GM21619 (cell line): ENCODE measurements around the gene NHP2.
A peak's percentile ranks its signal among the peaks of the same experiment; 100 is the strongest.

Experiments
- ATAC-seq: cut with Tn5 transposase; IDR thresholded peaks from one replicate; pipeline ENCODE4 v1.9.1; 2021; ENCODE audit not compliant: unreplicated experiment

NHP2 gene

GRCh38 chr5:178176791-178177190, 23.1 kb upstream of the NHP2 start:
- ATAC-seq: no peak

- ATAC-seq: no peak
These were observed 20.8 kb upstream of the NHP2 start for GRCh38 chr5:178174456-178174855.

DNA sequence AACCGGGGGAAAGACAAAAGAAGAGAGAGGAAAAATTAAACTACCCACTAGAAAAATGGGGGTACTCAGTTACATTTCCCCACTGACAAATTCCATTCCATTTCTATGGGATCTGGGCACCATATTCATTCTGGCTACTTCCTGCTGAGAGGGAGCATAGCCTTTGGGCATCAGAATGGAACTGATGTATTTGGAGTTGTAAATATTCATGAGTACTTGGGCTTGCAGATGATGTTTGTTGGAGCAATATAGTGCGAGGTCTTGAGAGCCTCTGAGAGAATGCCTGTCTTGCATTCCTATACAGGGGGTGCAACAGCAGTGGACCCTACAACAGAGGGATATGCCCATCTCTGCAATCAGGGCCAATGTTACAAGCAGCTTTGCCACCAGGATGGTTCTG, 16.8 kb upstream of the NHP2 start:
- no peak for ATAC-seq

DNA sequence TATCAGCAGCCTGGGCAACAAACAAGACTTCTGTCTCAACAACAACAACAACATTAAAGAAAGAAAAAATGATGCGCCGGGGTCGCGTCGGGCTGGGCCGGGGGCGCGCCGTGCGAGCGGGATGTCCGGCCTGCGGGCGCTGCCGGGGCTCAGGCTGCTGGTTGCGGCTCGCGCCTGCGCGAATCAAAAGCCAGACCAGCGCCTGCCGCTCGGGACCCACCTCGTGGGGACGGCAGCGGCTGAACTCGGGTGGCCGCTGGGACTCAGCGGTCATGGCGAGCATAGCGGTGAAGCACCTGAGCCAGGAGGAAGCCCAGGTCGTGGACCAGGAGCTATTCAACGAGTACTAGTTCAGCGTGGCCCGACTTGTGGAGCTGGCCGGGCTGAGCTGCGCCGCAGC, 11.9 kb upstream of the NHP2 start:
- no peak for ATAC-seq

DNA sequence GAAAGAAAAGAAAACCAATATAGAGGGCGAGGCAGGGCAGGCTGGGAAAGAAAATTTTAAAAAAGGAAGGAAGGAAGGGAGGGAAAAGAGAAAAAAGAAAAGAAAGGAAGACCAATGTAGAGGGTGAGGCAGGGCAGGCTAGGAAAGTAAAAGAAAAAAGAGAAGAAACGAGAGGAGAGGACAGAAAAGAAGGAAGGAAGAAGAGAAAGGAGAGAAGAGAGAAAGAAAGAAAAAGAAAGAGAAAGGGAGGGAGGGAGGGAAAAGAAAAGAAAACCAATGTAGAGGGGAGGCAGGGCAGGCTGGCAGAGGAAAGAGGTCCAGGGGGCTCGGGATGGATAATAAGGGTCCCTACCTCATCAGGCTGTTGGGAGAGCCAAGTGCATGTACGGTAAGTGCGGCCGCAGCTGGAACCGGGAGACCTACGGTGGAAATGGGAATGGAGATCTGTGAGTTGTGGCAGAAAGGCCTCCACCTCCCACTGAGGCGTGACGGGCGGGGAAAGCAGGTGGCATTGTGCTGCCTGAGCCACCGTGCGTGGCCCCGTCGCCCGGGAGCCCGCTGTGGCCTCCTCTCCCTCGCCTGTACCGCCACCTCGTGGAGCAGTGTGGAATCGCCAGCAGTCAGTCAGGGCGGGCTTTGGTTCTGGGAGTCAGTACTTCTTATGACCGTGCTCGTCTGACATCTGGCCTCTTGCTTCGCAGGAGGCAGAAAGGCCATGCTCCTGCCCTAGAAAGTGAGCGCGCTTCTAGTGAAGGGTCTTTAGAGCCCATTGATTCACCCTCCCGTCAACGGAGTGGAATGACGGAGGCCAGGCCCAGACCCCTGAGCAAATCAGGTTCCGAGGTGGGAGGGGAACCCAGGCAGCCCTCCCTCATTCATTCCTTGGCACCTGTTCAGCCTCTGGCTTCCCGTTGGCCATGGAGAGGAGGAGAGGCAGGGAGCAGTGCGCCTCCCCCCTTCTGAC, 10.4 kb upstream of the NHP2 start:
- ATAC-seq: peak; percentile 96

GRCh38 chr5:178162481-178162880, 8.8 kb upstream of the NHP2 start:
- ATAC-seq: no peak

DNA sequence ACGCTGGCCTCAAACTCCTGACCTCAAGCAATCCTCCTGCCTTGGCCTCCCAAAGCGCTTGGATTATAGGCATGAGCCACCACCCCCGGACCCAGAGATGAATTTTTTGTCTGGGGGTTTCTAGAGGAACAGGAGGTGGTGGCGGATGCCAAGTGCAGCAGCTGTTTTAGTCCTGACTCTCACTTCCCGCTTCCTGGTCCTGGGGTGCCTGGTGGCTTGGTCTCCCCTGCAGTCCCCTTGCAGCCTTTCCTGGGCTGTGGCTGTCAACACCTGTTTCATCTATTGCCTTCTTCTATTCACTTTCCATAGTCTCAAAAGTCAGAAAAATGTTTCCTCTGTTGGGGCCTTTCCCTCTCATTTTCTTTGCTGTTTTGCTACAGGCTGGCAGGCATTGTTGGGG, 6.5 kb upstream of the NHP2 start:
- ATAC-seq: no peak

DNA sequence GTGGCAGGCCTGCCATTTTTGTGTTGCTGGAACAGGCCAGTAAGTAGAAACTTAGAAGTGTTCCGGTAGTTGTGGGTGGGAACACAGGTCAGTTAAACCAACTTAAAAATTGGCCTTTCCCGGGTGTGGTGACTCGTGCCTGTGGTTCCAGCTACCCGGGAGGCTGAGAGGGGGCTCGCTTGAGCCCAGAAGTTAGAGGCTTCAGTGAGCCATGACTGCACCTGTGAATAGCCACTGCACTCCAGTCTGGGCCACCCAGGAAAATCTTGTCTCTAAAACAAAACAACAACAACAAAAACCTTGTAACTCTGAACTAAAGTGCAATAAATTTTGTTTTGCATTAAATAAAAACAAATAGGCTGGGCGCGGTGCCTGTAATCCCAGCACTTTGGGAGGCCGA, 1.4 kb upstream of the NHP2 start:
- ATAC-seq: no peak

DNA sequence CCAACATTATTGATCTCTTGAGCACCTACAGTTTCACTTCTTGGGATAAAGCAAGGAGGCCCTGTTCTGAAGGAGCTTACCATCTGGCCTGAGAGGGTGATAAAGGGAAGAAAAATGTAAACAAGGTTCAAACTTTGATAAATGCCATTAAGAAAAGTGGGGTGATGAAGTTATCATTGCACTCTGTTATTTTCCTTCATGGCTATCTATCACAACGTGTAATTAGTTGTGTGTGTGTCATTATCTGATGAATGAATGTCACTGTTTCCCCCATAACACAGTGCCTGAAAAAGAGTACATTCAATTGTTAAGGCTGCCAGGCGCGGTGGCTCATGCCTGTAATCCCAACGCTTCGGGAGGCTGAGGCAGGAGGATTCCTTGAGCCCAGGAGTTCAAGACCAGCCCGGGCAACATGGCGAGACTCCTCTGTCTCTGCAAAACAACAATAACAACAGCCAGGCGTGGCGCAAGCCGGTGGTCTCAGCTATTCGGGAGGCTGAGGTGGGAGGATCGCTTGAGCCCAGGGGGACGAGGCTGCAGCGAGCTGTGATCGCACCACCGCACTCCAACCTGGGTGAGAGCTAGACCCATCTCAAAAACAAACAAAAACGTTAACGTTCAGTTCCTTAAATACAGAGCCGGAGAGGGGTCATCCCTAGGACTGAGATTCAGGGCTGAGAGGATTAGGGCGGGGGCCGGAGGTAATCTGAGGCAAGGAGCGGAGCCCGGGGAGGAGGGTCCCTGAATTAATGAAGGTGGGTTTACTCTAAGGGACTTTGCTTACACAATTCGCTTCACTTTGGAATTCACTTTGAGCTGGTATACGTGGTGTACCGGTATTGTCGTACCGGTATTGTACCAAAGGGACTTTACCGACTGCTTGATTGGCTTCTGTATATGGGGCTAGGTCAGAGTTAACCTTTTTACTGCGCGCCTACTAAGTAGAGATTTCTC, 917 bp downstream of the NHP2 start:
- no peak for ATAC-seq

DNA sequence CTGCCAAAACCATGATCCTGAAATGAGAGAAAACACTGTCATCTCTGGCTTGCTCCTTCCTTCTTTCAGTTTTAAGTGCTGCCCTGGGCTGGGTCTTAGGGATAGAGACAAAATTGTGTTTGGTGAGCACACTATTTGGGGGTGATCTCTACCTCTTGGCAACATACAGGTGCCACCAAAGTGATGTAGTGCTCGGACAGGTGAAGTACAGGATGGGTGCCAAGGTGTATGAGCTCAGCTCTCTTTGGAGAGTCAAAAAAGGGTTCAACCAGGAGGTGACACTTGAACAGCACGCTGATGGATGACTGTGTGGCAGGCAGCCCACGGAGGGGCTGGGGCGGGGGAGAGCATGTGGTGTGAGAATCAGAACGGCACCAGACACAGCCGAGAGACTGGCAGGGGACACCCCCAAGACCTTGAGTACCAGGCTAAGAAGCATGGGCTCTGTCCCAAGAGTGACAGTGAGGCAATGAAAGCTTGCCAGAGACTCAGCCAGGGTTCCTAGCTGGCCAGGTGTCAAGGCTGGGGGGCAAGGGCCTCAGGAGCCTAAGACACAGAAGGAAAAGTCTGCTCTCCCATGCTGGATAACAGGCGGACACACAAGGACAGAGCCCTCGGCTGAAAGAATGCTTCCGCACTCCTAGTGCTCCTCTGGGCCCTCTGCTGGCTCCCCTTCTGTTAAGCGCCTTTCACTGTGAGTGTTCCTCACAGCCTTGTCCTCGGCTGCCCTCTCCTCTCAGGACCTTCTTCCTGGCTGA, 2.5 kb downstream of the NHP2 start:
- no peak for ATAC-seq

- no peak for ATAC-seq
These were observed 4.3 kb downstream of the NHP2 start for GRCh38 chr5:178149199-178149932.

DNA sequence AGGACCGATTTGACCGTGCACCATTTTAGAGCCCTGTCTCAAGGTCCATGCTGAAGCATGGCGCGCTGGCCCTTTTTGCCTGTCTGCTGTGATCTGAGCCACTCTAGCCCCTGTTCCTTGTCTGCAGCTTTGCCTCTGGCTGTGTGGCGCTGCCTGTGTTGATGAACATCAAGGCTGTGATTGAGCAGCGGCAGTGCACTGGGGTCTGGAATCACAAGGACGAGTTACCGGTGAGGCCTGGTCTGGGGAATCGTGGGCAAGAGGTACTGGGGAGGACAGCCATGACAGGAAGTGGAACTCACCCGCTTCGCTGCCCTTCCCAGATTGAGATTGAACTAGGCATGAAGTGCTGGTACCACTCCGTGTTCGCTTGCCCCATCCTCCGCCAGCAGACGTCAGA, 6.3 kb downstream of the NHP2 start:
- no peak for ATAC-seq

DNA sequence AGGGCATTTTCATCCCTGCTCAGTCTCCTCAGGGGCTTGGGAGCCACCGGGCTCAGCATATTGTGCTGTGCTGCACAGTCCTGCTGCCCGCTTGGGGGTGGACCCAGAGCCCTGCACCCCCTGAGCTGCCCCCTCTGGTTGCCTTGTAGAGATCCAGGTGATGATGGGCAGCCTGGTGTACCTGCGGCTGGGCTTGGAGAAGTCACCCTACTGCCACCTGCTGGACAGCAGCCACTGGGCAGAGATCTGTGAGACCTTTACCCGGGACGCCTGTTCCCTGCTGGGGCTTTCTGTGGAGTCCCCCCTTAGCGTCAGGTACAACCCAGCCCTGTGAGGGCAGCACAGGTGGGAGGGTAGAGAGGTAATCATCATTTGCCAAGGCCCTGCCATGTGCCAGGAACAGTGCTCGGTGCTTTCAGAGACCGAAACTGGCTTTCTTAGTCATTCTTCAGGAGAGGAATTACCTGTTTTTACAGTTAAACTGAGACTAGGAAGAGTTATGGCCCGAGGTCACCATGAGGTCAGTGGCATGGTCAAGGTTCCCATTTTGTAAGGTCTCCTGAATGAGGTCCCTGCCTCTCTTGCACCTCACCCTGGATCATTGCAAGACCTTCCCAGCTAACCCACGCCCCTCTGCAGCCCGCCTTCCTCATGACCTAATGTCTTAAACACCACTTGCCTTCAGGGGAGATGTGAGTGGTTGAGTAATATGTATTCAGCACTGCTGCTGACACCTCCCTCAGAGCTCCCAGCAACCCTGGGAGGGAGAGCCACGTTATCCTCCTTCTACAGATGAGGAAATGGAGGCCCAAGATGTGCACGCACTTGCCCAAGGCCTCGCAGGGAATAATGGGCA, 7.5 kb downstream of the NHP2 start:
- peak; percentile 60 for ATAC-seq

DNA sequence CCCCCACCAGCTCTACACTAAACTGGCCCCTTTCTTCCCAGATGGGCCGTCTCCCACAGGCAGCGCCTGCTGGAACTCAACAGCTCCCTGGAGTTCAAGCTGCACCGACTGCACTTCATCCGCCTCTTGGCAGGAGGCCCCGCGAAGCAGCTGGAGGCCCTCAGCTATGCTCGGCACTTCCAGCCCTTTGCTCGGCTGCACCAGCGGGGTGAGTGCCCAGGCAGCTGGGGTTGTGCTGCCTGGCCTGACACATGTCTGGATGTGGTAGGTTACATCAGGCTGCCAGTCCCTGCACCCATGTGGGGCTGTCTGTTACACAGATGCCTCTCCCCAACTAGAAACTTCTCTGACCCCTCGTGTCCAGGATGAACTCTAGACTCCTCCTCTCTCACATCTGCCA, 9.8 kb downstream of the NHP2 start:
- ATAC-seq: no peak

DNA sequence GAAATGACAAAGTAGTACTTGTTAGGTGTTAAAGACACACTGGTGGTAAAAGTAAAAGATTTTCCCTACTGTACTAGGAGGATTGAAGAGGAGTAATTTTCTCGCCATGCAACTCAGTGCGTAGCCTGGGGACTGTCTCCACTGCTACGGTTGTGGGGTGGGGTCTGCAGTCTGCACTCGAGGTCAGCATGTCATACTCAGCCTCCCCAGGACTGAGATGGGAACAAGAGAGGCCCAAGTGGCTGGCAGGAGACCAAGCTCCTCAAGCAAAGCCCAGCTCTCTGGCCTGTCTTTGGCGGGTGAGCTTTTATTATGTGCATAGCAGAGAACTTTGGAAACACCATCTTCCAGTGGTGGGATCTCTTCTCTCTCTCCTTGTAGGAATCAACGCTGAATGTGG, 10.4 kb downstream of the NHP2 start:
- ATAC-seq: no peak

- ATAC-seq: no peak
These were observed 11.0 kb downstream of the NHP2 start for GRCh38 chr5:178142642-178143041.

DNA sequence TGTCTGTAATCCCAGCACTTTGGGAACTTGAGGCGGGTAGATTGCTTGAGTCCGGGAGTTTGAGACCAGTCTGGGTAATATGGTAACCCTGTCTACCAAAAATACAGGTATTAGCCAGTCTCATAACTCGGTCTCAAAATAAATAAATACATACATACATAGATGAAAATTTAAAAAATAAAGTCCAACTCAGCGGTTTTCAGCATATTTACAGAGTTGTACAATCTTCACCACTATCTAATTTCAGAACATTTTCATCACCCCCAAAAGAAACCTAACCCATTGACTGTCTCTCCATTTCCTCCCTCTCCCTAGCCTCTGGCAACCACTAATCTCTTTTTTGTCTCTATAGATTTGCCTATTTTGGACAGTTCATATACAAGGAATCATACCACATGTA, 12.1 kb downstream of the NHP2 start:
- no peak for ATAC-seq

- ATAC-seq: no peak
These were observed 15.7 kb downstream of the NHP2 start for GRCh38 chr5:178137991-178138390.

DNA sequence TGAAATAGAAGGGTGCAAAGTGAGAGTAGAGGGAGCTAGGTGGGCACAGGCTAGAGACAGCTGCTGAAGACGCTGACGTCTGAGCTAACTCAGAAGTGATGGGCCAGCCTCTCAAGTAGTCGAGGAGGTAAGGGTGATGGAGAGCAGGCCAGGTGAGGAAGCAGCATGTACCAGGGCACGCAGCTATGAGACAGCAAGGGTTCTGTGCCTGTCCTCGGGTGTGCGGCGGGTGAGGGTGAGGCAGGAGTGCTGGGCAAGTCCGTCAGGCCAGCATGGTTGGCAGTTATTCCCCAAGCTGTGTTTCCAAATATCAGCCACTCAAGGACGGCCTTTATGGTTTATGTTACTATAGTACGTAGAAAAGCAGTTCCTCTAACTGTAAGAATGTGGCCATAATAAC, 16.7 kb downstream of the NHP2 start:
- no peak for ATAC-seq
